ENCODE results near the gene SLC35G6. TPM values are rescaled to one million over a fixed set of nuclear protein-coding genes. Genes with fewer than 3 reads are reported as not detected.

Gene SLC35G6
- total and polyA plus RNA-seq, 2 of the 13 experiments (the other 11 are each of a cell fraction or from before 2014, with no cell fraction given), result 0.07 TPM; not detected in 1

DNA sequence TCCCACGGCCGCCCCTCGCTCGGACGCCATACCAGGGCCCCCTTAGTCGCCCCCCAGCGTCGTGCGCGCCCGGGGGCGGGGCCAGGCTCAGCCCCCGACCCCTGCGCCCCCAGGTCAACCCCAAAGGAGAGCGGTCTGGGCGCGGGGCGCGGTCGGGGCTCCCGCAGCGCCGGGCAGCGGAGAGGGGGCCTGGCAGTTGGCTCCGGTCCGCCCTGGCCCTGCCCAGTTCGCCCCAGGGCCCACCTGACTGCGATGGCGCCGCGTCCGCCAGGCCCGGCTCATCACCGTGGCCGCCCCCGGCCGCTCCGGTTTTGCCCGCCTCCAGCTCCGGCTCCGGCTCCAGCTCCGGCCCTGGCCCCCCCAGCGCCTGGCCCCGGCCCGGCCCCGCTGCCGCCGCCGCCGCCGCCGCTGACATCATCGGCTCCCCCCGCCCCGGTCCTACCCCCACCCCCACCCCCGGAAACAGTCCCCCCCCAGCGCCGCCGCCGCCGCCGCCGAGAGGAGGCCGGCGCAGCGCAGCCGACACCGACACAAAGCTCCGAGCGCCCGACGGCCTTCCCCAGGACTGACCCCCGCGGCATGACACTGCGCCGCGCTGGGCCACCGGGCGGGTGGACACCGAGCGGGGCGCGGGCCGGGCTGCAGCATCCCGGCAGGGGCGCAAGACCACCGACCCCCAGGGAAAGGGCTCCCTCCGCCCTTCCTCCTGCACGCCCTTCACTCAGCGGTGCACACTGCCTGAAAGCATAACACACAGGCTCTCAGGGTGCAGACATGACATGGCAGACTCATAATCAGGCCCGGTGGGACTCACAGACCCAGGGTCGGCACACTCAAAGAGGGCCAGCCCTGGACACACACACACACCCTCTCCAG lies 1.8 kb upstream of the SLC35G6 start, which contains the start of gene ZBTB4 (continued):
- TF ChIP-seq, protein P1, sequence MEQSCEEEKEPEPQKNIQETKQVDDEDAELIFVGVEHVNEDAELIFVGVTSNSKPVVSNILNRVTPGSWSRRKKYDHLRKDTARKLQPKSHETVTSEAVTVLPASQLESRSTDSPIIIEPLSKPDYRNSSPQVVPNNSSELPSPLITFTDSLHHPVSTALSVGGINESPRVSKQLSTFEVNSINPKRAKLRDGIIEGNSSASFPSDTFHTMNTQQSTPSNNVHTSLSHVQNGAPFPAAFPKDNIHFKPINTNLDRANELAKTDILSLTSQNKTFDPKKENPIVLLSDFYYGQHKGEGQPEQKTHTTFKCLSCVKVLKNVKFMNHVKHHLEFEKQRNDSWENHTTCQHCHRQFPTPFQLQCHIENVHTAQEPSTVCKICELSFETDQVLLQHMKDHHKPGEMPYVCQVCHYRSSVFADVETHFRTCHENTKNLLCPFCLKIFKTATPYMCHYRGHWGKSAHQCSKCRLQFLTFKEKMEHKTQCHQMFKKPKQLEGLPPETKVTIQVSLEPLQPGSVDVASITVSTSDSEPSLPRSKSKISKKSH (CRISPR knock-in tag; IDR thresholded peaks at IDR 0.05; ENCODE audit: borderline replicate concordance), result 0 out of 2 replicates have a peak, but pooled peaks have one; percentile 27
- peak; percentile 21; the same call in 1 of the 2 replicates for TF ChIP-seq KDM2A (CRISPR knock-in tag; IDR thresholded peaks at IDR 0.05; ENCODE audit: borderline replicate concordance, low read depth)
- peak; percentile 19; the same call in 1 of the 2 replicates for TF ChIP-seq YEATS4 (CRISPR knock-in tag; IDR thresholded peaks at IDR 0.05; ENCODE audit: borderline replicate concordance)
- 0 out of 2 replicates have a peak, but pooled peaks have one; percentile 23 for TF ChIP-seq ZNF639 (CRISPR knock-in tag; conservative IDR thresholded peaks at IDR 0.05)
- no peak for TF ChIP-seq FOXP1 (IDR thresholded peaks at IDR 0.05)
- TF ChIP-seq FOXP1 (CRISPR knock-in tag; IDR thresholded peaks at IDR 0.05), result no peak
- no peak for TF ChIP-seq MEIS1 (CRISPR knock-in tag; IDR thresholded peaks at IDR 0.05; ENCODE audit: borderline replicate concordance)
- TF ChIP-seq ZNF704 (CRISPR knock-in tag; IDR thresholded peaks at IDR 0.05; ENCODE audit: borderline replicate concordance), result no peak
- TF ChIP-seq ZNF501 (CRISPR knock-in tag; IDR thresholded peaks at IDR 0.05), result 0 out of 2 replicates have a peak, but pooled peaks have one; percentile 26
- TF ChIP-seq ZUFSP (CRISPR knock-in tag; IDR thresholded peaks at IDR 0.05; ENCODE audit: borderline replicate concordance), result no peak
- TF ChIP-seq GTF2F1 (IDR thresholded peaks at IDR 0.05; ENCODE audit: low read length), result no peak
- TF ChIP-seq PRMT3 (CRISPR knock-in tag; IDR thresholded peaks at IDR 0.05; ENCODE audit: borderline replicate concordance, low read depth), result peak; percentile 43; the same call in 1 of the 2 replicates
- no peak for TF ChIP-seq KLF13 (CRISPR knock-in tag; IDR thresholded peaks at IDR 0.05)
- no peak for TF ChIP-seq ZNF674 (CRISPR knock-in tag; IDR thresholded peaks at IDR 0.05; ENCODE audit: low read depth)
- 0 out of 2 replicates have a peak, but pooled peaks have one; percentile 56 for TF ChIP-seq HOXD1 (CRISPR knock-in tag; IDR thresholded peaks at IDR 0.05)
- TF ChIP-seq MYC (CRISPR knock-in tag; IDR thresholded peaks at IDR 0.05; ENCODE audit: borderline replicate concordance), result 0 out of 2 replicates have a peak, but pooled peaks have one; percentile 24
- no peak for TF ChIP-seq ZNF138 (CRISPR knock-in tag; IDR thresholded peaks at IDR 0.05; ENCODE audit: low read depth)
- TF ChIP-seq KDM6A (CRISPR knock-in tag; IDR thresholded peaks at IDR 0.05; ENCODE audit: low read depth), result no peak
- TF ChIP-seq PRPF4 (IDR thresholded peaks at IDR 0.05; ENCODE audit: low read depth, low read length, poor library complexity, severe bottlenecking), result no peak
- peak; percentile 8 for TF ChIP-seq RBM39 (IDR thresholded peaks at IDR 0.05; ENCODE audit: low read depth, low read length, poor library complexity, severe bottlenecking)
- no peak for TF ChIP-seq ZNF724P (CRISPR knock-in tag; IDR thresholded peaks at IDR 0.05; ENCODE audit: borderline replicate concordance)
- no peak for TF ChIP-seq NCOA2 (CRISPR knock-in tag; IDR thresholded peaks at IDR 0.05)
- 0 out of 2 replicates have a peak, but pooled peaks have one; percentile 12 for TF ChIP-seq ZNF543 (CRISPR knock-in tag; IDR thresholded peaks at IDR 0.05)
- peak; percentile 51; the same call in 1 of the 2 replicates for TF ChIP-seq PHF8 (CRISPR knock-in tag; IDR thresholded peaks at IDR 0.05)

All from HepG2 (cell line).